Measurements from ENCODE around the gene RAB36. TPM values are rescaled to one million over a fixed set of nuclear protein-coding genes. Genes with fewer than 3 reads are reported as not detected.

Gene RAB36
- total and polyA plus RNA-seq, 2 donors (not counting 1 experiment from before 2014, with no cell fraction given), result 1.1 to 3.3 TPM

GRCh38 chr22:23200898-23201297 is 55.6 kb downstream of the RAB36 start:
- peaks cover 0 to 8% of the 10 kb centered on the region in 2 experiments for H3K36me3 ChIP-seq (replicated peaks in 1 of 2; ENCODE audit: control extremely low read depth in 1 of 2, control insufficient read depth in 1 of 2, extremely low read depth in 1 of 2, insufficient read depth in 2 of 2, low read length in 1 of 2)
- no peak for DNase-seq
- no peak overlapping the region for H3K27ac ChIP-seq (ENCODE audit: low read length in 2 of 2)
- H3K79me2 ChIP-seq (ENCODE audit: control insufficient read depth, insufficient read depth, low read length), result peaks cover 65% of the 10 kb centered on the region
- ChIA-PET CTCF (interaction anchor here (1.3 kb wide), 1 partner anchor 81 kb away, joined by 3 read pairs; no protein-coding TSS in a partner anchor), POLR2A (no interaction called here)
- intact Hi-C loops (cut with micrococcal nuclease), result no loop called here
- no peaks in the 10 kb centered on the region for H3K27me3 ChIP-seq (replicated peaks in 1 of 4; ENCODE audit: control extremely low read depth in 1 of 4, control insufficient read depth in 3 of 4, insufficient read depth in 4 of 4, low read length in 3 of 4)
- no peak overlapping the region for H3K4me3 Mint-ChIP-seq
- no peak overlapping the region for H3K4me2 ChIP-seq (replicated peaks; ENCODE audit: low read depth, low read length, poor library complexity, severe bottlenecking)
- H3K4me1 ChIP-seq (ENCODE audit: control insufficient read depth in 2 of 2, insufficient read depth in 2 of 2, low read length in 2 of 2), result no peaks in the 10 kb centered on the region
- H3K4me3 ChIP-seq (ENCODE audit: control extremely low read depth in 1 of 5, extremely low read depth in 1 of 5, insufficient read depth in 1 of 5, low read depth in 2 of 5, low read length in 4 of 5), result no peak overlapping the region
- ATAC-seq (ENCODE audit: low read depth), result no peak
- peaks cover 18% of the 10 kb centered on the region for H3K4me1 Mint-ChIP-seq
- H3K9me3 Mint-ChIP-seq (ENCODE audit: insufficient read depth), result no peaks in the 10 kb centered on the region
- no peak for TF ChIP-seq EZH2 (IDR thresholded peaks at IDR 0.05; ENCODE audit: borderline replicate concordance, insufficient read depth, low read depth, low read length, poor library complexity, severe bottlenecking)
- no peak for TF ChIP-seq CTCF (IDR thresholded peaks at IDR 0.05)
- H3K27ac Mint-ChIP-seq, result peak overlapping the region; percentile 20
- peaks cover 42% of the 10 kb centered on the region for H4K20me1 ChIP-seq (ENCODE audit: control insufficient read depth, insufficient read depth, low read length, poor library complexity, severe bottlenecking)
- no peaks in the 10 kb centered on the region for H3K27me3 Mint-ChIP-seq
- 70% methylated on average over 5 of the region's 5 CpGs for WGBS (ENCODE audit: insufficient coverage)
- no peak overlapping the region for H3K9ac ChIP-seq (ENCODE audit: low read length)
- H3K9me3 ChIP-seq (ENCODE audit: control extremely low read depth in 1 of 3, control insufficient read depth in 2 of 3, insufficient read depth in 1 of 3, low read length in 2 of 3), result no peaks in the 10 kb centered on the region
- no peak overlapping the region for H2AFZ ChIP-seq (ENCODE audit: insufficient read depth, low read depth, low read length, poor library complexity, severe bottlenecking)

- ChIA-PET CTCF (no interaction called here), POLR2A (no interaction called here)
- Mint-ChIP-seq H3K4me3 (no peak overlapping the region), H3K27ac (no peak overlapping the region), H3K27me3 (no peaks in the 10 kb centered on the region), H3K9me3 (ENCODE audit: insufficient read depth) (no peaks in the 10 kb centered on the region), H3K4me1 (peaks cover 27% of the 10 kb centered on the region)
- DNase-seq (no peak), ATAC-seq (ENCODE audit: low read depth) (no peak)
- Histone ChIP-seq H3K79me2 (ENCODE audit: control insufficient read depth, insufficient read depth, low read length) (peaks cover 45% of the 10 kb centered on the region), H3K27ac (ENCODE audit: low read length in 2 of 2) (no peak overlapping the region), H3K36me3 (replicated peaks in 1 of 2; ENCODE audit: control extremely low read depth in 1 of 2, control insufficient read depth in 1 of 2, extremely low read depth in 1 of 2, insufficient read depth in 2 of 2, low read length in 1 of 2) (peaks cover 0 to 6% of the 10 kb centered on the region in 2 experiments), H4K20me1 (ENCODE audit: control insufficient read depth, insufficient read depth, low read length, poor library complexity, severe bottlenecking) (peaks cover 39% of the 10 kb centered on the region), H3K4me3 (ENCODE audit: control extremely low read depth in 1 of 5, extremely low read depth in 1 of 5, insufficient read depth in 1 of 5, low read depth in 2 of 5, low read length in 4 of 5) (no peak overlapping the region), H3K27me3 (replicated peaks in 1 of 4; ENCODE audit: control extremely low read depth in 1 of 4, control insufficient read depth in 3 of 4, insufficient read depth in 4 of 4, low read length in 3 of 4) (no peaks in the 10 kb centered on the region), H2AFZ (ENCODE audit: insufficient read depth, low read depth, low read length, poor library complexity, severe bottlenecking) (no peak overlapping the region), H3K4me1 (ENCODE audit: control insufficient read depth in 2 of 2, insufficient read depth in 2 of 2, low read length in 2 of 2) (peaks cover 5 to 9% of the 10 kb centered on the region in 2 donors), H3K9ac (ENCODE audit: low read length) (no peak overlapping the region), H3K4me2 (replicated peaks; ENCODE audit: low read depth, low read length, poor library complexity, severe bottlenecking) (no peak overlapping the region), H3K9me3 (ENCODE audit: control extremely low read depth in 1 of 3, control insufficient read depth in 2 of 3, insufficient read depth in 1 of 3, low read length in 2 of 3) (no peaks in the 10 kb centered on the region)
- TF ChIP-seq EZH2 (IDR thresholded peaks at IDR 0.05; ENCODE audit: borderline replicate concordance, insufficient read depth, low read depth, low read length, poor library complexity, severe bottlenecking) (no peak), CTCF (IDR thresholded peaks at IDR 0.05) (no peak)
- intact Hi-C loops (cut with micrococcal nuclease), result no loop called here
- 80% methylated on average over 1 of the region's 4 CpGs for WGBS (ENCODE audit: insufficient coverage)
These were observed 57.7 kb downstream of the RAB36 start for GRCh38 chr22:23202812-23203451.

Data from B cell (primary cell).